ENCODE results near the gene CNDP2.
"Not testable (repeated sequence)": the region's sequence is repeated elsewhere in the genome, so short reads cannot be mapped to it uniquely, and the experiment has no call there.

CNDP2 gene

DNA sequence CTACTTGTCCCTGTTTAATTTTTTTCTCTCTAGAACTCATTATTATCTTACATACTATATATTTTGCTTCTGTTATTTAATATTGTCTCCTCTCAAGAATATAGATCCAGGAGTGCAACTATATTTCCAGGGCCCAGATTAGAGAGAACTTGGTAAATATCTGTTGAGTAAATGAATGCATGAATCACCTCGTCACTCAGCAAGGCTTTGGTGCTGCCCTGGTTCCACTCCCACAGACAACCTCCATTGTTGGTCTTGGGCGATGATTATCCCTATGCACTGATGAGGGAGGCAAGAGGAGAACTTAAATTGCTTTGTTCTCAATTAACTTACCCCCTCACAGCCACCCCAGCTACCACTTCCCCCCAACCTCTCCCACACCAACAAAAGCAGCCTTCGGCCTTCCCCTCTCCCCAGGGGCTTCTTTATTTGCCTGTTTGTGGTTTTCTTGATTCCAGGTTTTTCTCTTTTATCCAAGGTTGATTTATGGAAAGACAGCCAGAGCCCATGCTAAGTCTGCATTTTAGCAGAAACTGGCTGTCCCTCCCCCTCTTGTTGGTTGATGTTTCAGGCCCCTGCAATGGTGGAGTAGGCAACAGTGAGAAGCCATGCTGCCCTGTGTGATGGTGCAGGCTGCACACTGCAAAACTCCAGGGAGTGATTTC is 22.1 kb upstream of the CNDP2 start:
- no peak for DNase-seq

DNA sequence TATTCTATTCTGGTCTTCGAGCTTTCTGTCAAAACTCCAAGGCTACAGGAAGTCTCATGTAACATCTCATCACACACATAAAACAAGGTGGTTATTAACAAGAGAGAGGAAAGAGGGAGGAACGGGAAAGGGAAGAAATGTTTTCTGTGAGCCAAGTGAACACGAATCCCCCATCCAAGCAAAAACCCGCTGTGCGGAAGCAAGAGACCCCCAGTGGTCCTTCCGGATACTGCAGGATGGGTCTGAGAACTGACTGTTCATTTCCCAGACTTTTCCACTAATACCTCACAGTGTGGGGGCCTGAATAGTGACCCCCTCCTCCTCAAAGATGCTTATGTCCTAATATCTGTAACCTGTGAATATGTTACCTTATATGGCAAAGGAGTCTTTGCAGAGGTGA is 20.0 kb upstream of the CNDP2 start:
- DNase-seq, result no peak

DNA sequence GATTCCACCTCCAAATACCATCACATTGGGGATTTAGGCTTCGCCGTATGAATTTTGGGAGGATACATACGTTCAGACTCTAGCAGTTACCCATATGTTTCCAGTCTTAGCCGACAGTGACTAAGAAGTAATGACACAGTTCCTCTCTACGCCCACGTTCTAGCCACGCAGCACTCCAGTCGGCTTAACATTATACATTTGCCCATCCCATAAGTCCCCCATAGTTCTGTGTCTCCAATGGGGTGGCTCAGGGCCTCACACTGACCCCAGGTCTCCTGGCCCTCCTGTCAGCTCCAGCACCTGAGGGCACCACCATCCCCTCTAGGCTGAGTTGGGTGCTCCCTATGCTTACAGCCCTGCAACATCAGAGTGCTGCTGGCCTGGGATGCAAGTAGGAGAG is 18.4 kb upstream of the CNDP2 start:
- no peak for DNase-seq

DNA sequence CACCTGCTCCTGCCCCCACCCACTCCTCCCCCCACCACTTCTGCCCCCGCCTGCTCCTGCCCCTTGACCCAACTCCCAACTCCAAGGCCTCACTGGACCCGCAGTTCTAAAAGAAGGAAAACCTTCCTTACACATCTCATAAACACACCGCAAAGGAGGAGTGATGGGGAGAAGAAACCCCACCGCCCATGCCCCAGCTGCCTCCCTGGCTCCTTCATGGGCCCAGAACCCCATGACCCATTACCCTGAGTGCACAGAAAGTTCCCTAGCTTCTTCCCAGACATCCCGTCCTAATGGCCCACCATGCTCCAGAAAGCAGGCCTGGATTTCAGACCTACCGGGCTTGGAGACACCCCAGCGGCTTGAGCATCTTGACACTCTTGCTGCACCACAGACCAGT is 17.8 kb upstream of the CNDP2 start:
- no peak for DNase-seq

DNA sequence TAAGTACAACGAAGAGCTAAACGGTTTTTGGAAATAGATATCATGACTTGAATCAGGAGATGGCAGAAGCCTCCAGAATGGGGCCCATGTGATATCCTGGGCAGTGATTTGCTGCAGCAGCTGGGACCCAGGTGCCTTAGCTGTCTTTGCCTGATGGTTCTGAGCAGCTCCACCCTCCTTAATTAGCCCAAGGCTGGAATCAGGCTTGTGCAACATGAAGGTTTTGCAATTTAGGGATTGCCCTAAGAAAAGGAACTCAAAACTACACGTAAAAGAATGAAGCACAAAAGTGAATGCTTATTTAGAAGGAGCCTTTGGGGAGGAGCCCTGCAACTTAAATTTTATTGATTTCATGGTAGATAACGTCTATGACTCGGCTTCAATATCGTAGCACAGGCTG is 17.3 kb upstream of the CNDP2 start:
- DNase-seq, result no peak

DNA sequence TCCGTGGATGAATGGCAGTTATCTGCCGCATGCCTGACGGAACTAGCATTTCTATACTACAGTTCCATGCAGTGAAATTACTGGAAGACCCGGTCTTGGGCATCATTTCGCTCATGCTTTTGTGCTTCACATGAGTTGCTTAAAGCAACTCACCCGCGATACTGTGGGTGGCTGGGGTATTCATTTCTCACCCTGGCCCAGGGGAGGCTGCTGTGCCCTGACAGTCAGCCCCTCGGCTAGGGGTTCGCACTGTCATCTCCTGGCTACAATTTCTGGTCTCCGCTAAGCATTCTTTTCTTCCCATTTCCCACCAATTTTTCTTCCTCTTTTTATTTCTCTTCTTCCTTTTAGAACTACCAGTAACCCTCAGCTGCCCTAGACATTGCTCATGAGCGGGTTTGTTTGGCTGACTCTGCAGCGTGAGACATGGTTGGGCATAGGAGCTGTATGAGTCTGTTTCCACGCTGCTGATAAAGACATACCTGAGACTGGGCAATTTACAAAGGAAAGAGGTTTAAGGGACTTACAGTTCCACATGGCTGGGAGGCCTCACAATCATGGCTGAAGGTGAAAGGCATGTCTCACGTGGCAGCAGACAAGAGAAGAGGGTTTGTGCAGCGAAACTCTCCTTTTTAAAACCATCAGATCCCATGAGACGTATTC is 16.5 kb upstream of the CNDP2 start:
- DNase-seq, result no peak

DNA sequence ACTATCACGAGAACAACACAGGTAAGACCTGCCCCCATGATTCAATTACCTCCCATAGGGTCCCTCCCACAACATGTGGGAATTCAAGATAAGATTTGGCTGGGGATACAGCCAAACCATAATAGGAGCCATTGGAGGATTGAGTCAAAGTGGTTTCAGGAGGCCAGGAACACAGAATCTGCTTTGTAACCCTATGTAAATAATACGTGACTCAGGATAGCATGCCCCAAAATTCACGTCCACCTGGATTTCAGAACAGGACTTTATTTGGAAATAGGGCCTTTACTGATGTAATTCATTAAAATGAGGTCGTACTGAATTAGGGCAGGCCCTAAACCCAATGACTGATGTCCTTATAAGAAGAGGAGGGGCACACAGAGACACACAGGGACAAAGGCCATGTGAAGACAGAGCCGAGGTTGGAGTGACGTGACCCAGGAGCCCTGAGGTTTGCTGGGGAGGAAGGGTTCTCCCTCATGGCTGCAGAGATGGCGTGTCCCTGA is 16.0 kb upstream of the CNDP2 start:
- no peak for DNase-seq

DNA sequence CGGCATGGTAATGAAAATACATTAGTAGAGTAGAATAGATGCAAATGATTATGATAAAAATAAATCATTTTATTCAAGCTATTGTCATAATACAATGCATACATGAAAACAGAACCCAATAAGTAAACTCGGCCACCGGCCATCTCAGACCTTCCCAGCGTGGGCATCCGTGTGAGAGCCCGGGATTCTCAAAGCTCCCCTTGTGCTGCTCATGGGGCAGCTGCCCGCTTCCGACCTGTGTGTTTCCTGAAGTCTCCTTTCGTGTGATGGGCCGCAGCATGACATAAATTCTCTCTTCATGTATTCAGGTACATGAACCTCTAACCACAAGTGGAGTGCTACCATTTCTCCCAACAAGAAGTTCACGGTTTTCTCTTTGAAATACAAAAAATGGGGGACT is 13.5 kb upstream of the CNDP2 start:
- no peak for DNase-seq

DNA sequence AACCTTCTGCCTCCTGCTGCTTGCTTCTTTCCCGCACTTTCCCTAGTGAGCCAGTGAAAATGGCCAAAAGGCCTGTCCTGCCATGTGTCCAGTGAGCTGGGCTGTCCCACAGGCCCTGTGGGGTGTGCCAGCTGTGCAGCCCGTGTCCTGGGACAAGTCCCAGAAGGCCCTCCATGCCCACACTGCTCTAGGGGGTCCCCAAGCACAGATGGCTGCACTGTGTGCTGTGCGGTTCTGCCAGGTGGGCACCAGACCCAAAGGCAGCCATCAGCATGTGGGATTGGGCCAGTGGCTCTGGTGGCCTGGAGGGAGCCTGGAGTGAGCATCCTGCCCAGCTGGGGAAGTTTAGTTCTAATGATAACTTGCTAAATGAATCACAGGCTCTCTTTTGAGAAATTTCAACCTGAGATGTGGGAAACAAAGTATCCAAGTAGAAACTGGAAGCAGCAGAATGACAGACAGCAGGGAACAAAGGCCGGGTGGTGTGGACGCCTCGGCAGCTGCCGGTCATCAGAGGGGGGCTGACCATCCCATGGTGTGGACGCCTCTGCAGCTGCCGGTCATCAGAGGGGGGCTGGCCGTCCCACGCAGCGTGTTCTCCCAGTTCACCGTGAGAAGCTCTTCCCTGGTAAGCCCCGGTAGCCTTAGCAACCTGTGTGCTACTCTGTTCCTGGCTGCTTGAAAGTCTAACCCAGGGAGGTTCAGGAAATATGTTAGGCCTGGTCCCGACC is 9.9 kb upstream of the CNDP2 start:
- no peak for DNase-seq

DNA sequence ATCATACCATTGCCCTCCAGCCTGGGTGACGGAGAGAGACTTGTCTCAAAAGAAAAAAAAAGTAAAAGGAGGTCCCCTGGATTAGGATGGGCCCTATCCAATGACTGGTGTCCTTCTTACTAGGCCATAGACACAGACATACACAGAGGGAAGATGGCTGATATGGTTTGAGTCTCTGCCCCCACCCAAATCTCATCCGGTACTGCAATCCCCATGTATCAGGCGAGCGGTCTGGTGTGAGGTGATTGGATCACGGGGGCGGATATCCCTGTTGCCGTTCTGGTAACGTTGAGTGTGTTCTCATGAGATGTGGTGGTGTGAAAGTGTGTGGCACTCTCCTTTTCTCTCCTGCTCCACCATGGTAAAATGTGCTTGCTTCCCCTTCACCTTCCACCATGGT is 7.8 kb upstream of the CNDP2 start:
- DNase-seq, result no peak

DNA sequence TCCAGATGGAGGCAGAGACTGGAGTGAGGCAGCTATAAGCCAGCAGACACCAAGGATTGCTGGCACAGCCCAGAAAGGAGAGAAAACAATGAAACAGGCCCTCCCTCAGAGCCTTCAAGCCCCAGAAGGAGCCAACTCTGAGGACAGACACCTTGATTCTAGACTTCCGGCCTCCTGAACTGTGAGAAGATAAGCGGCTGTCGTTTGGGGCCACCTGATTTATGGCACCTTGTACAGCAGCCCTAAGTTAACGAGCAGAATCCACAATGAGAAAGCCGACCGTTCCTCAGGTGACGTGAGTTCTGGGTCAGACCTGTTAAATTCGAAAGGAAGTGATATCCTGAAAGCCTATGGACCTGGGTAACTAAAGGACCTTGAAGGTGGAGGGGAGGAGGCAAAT is 7.3 kb upstream of the CNDP2 start:
- DNase-seq, result no peak

DNA sequence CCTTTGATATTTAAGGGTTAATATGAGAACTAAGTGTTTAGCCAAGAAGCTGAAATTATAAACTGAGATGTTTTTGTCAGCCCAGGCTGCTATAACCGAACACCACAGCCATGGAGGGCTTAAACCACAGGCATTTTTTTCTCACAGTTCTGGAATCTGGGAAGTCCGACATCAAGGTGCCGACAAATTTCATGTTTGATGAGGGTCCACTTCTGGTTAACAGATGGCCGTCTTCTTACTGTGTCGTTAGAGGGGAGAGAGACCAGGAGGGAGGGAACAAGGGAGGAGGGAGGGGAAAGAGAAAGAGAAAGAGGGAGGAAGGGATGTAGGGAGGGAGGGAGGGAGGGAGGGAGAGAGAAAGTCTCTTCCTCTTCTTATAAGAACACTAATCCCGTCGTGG is 6.5 kb upstream of the CNDP2 start:
- no peak for DNase-seq

DNA sequence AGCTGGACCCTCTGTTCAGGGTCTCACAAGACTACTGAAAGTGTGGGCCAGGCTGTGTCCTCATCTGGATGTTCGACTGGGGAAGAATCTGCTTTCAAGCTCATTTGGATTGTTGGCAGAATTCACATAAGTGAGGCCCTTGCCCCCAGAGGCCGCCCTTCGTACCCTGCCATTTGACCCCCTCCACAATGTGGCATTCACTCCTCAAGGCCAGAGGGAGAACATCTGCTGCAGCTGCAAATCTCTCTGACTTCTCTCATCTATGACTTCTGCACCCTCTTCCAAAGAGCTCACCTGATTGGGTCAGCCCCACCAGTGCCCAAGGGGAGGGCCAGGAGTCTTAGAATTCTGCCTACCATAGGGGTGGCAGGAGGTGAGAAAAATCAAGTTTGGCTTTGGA is 3.9 kb upstream of the CNDP2 start:
- DNase-seq, result no peak

DNA sequence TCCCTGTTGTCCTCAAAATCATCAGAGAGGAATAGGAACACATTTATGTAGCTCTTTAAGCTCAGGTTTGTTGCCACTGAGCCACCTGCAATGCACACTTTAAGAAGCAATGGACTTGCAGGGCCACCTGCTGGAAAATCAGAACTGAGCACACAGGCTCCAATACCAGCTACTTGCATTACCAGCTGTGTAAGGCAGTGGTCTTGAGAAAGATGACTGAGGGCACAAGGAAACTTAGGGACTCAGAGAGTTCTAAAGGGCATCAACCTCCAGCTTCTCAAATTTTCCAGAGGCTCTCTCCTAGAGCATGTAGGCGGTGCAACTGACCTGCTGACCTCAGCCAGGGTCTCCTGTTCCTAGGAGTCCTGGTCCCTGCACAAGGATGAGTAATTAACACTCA is 2.5 kb upstream of the CNDP2 start:
- DNase-seq, result peak; percentile 77

DNA sequence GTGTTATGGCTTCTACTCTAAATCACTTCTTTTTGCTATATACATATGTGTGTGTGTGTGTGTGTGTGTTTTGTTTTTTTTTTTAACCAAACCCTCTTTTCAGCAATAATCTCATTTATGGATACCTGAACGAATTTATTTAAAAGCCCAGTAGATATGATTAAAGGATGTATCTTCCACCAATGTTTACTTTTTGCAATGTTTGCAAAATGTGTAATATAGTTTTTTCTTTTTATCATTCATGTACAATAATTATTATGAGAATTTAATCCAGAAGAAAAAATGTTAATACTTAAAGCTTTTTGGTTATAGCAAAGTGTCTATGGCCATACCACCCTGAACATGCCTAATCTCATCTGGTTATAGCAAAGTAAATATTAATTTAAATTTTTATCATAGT is 1.6 kb upstream of the CNDP2 start:
- no peak for DNase-seq

DNA sequence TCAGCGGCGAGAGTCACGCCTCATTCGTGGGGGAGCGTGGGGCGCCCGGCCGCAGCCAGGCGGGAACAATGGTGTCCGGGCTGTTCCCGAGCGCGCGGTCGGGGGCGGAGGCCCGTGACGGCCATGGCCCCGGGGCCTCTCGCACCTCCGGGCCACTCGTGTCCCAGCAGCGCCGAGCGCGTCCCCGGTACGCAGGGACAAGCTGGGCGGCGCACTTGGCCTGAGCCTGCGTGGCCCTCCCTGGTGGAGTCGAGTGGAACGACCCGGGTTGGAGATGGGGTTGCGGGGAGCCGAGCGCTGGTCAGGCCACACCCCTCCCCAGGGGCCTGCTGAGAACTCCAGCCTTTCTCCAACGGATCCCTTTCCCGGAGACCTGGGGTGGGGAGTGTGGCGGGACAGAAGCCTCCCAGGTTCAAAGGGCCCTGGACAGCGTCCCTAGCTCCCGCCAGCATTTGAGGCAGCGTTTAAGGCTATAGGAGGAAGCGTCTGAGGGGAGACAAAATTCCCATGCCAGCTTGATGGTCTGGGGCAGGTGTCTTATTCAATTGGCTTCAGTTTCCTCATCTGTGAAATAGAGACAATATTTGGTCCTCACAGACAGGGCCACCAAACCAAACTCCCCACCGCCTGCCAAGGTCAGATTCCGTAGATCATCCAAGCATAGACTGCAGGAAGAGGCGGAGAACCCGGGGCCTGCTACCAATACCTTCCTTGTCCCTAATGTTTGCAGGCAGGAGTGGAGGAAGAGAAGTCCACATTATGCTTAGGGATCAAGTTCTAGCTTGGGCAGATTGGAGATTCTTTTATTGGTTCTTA is 553 bp downstream of the CNDP2 start:
- DNase-seq, result peak; percentile 49

DNA sequence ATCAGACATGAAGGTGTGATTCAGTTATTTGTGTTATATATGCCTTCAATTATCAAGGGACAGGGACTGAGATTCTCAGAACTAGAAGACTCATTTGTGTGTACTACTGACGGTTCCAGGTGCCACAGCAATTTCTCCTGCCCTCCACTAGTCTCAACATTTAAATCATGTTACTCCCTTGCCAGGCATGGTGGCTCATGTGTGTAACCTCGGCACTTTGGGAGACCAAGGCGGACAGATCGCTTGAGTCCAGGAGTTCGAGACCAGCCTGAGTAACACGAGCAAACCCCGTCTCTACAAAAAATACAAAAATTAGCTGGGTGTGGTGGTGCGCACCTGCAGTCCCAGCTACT is 1.1 kb downstream of the CNDP2 start:
- no peak for DNase-seq

DNA sequence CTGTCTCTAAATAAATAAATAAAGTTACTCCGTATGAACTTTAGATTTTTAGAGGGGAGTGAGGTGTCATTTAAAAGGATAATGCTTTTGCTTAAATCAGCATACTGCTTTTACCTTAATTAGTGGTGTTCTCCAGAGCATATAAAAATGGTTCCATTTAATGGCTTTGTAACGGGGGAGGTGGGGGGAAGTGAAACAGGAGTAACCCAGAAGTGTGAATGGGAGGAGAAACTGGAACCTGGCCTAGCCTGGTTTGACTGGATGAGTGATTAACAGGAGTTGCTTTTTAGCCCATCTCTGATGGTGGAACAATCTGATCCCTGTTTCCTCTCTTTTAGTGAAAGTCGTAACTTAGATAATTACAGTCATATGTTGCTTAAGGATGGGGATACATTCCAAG is 1.6 kb downstream of the CNDP2 start:
- DNase-seq, result no peak

DNA sequence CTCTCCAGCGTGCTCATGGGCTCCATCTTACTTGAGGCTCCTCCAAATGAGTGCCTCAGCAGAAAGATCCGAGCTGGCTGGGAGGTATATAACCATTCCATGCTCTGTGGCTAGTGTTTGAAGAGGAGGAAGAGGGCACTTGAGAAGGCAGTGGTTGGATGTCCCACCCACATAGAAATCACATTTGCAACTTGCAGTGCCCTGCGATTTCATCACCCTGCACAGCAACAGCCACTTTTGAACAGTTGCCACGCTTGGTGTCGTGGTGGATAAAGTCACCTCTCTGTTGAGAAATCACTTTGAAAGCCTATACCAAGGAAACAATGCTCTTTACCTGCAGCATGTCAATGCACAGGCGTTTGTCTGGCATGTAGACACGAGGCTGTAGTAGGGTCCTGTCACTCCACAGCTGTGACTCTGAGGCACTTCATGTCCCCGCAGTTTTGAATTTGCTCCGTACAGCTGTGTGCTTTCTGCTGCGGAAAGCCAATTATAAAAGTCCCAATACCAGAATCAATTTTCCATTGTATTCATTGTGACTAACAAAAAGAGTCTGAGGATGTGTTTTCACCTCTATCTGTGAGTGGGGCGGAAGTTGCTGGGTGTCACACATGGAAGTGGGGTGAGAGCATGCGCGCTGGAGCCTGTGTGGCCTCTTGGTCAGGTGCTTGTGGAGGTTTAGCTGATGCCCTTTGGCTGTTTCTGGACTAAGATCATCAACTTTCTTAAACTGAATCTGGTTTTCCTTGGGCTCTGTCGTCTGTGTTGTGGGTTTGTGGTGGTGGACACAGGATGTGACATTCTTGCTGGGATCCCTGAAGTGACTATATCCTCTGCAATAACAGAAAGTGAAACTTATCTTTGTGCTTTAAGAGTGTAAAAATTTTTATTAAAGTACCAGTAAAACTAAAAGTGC is 2.8 kb downstream of the CNDP2 start:
- DNase-seq, result peak; percentile 78

DNA sequence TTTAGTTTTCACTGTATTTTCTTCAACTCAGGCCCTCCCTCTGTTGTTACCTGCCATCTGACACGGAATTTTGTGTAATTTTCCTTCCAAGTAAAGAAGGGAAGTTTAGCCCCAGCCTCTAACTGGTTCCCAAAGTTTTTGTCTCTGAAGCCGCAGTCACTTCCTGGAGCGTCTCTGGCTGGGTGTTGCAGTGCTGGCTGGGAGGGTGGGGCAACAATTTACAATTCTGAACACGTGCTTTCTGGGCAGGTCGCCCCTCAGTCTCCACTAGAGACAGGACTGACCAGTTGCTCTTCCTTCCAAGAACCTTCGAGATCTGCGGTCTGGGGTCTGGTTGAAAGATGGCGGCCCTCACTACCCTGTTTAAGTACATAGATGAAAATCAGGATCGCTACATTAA is 3.5 kb downstream of the CNDP2 start:
- DNase-seq, result peak; percentile 63

DNA sequence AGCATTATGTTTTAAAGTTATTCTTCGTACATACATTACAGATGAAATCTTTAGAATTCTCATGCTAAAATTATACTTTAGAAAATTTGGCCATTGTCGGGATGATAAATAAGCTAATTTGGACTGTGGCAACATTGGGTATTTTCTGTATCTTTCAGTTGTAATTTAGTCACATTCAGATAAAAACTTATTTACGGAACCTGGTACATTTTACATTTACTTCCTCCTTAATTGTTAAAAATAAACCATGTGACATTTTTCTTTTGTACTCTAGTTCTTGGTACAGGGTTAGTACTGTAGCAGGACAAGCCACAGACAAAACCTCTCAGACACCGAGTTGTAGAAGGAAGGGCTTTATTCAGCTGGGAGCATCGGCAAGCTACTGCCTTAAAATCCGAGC is 4.2 kb downstream of the CNDP2 start:
- no peak for DNase-seq

DNA sequence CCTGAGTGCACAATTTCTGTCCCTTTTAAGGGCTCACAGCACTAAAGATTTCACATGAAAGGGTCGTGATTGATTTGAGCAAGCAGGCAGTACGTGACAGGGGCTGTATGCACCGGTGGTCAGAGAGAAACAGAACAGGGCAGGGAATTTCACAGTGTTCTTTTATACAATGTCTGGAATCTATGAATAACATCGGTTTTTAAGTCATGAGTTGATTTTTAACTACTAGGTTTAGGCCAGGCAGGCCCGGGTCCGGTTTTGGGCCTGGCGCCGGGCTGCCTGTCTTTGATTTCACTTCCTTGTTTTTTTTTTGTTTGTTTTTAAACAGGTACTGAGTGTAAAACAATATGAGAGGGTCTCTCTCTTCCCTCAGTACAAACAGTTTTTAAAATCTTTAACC is 4.6 kb downstream of the CNDP2 start:
- DNase-seq, result not testable (repeated sequence)
